Measurements from ENCODE around the gene GVQW3. TPM values are rescaled to one million over a fixed set of nuclear protein-coding genes. Genes with fewer than 3 reads are reported as not detected.

The GVQW3 gene
- total and polyA plus RNA-seq, 2 of the 13 experiments (the other 11 are each of a cell fraction or from before 2014, with no cell fraction given) = 5.0 to 5.6 TPM

GRCh38 chr11:76385903-76386302 is 4.8 kb downstream of the GVQW3 start (continued):
- TF ChIP-seq HBP1 (CRISPR knock-in tag; IDR thresholded peaks at IDR 0.05; ENCODE audit: low read depth) (0 out of 2 replicates have a peak, but pooled peaks have one; percentile 35), GPN1 (CRISPR knock-in tag; IDR thresholded peaks at IDR 0.05; ENCODE audit: borderline replicate concordance) (no peak), HNF1A (IDR thresholded peaks at IDR 0.05; ENCODE audit: low read depth) (no peak), HNF1A (CRISPR knock-in tag; IDR thresholded peaks at IDR 0.05; ENCODE audit: borderline replicate concordance) (no peak), SAP130 (CRISPR knock-in tag; IDR thresholded peaks at IDR 0.05; ENCODE audit: low read depth) (peak; percentile 77), SALL1 (CRISPR knock-in tag; IDR thresholded peaks at IDR 0.05) (peak; percentile 65), SKI (IDR thresholded peaks at IDR 0.05; ENCODE audit: partially characterized antibody) (peak; percentile 36), ESRRA (CRISPR knock-in tag; IDR thresholded peaks at IDR 0.05; ENCODE audit: low read depth) (no peak), ZNF33A (CRISPR knock-in tag; IDR thresholded peaks at IDR 0.05; ENCODE audit: borderline replicate concordance) (no peak), TGIF2 (CRISPR knock-in tag; IDR thresholded peaks at IDR 0.05) (0 out of 2 replicates have a peak, but pooled peaks have one; percentile 29), CENPT (CRISPR knock-in tag; IDR thresholded peaks at IDR 0.05; ENCODE audit: low read depth) (no peak), SP4 (CRISPR knock-in tag; IDR thresholded peaks at IDR 0.05) (no peak), MAZ (IDR thresholded peaks at IDR 0.05; ENCODE audit: borderline replicate concordance, low read depth, low read length) (no peak), MAZ (CRISPR knock-in tag; IDR thresholded peaks at IDR 0.05; ENCODE audit: low read depth) (no peak), ZSCAN9 (CRISPR knock-in tag; IDR thresholded peaks at IDR 0.05; ENCODE audit: borderline replicate concordance) (no peak), SATB2 (CRISPR knock-in tag; IDR thresholded peaks at IDR 0.05) (no peak), FOXP4 (CRISPR knock-in tag; IDR thresholded peaks at IDR 0.05) (no peak), ZNF629 (CRISPR knock-in tag; conservative IDR thresholded peaks at IDR 0.05) (no peak), ZNF678 (CRISPR knock-in tag; IDR thresholded peaks at IDR 0.05) (no peak), MLX (CRISPR knock-in tag; IDR thresholded peaks at IDR 0.05) (no peak), TARDBP (CRISPR knock-in tag; IDR thresholded peaks at IDR 0.05) (no peak), ZNF564 (CRISPR knock-in tag; IDR thresholded peaks at IDR 0.05) (no peak), TBL1XR1 (IDR thresholded peaks at IDR 0.05; ENCODE audit: borderline replicate concordance, low read length, partially characterized antibody) (no peak), NKX3-1 (CRISPR knock-in tag; IDR thresholded peaks at IDR 0.05) (no peak), ZNF460 (CRISPR knock-in tag; IDR thresholded peaks at IDR 0.05; ENCODE audit: borderline replicate concordance) (no peak), KLF12 (CRISPR knock-in tag; IDR thresholded peaks at IDR 0.05; ENCODE audit: borderline replicate concordance) (no peak)
